ENCODE measurements around the gene APOBEC3B. TPM values are rescaled to one million over a fixed set of nuclear protein-coding genes. Genes with fewer than 3 reads are reported as not detected.

Gene APOBEC3B
- total RNA-seq, 1 donor from 2014 or later = 2.4 TPM

GRCh38 chr22:38947321-38948140 lies 34.6 kb upstream of the APOBEC3B start:
- no peaks in the 10 kb centered on the region for H3K9me3 Mint-ChIP-seq (ENCODE audit: low read depth)
- peaks cover 78% of the 10 kb centered on the region for H3K27me3 Mint-ChIP-seq (ENCODE audit: low read depth)
- H3K4me3 Mint-ChIP-seq (ENCODE audit: unreplicated experiment) = no peak overlapping the region
- H3K27ac Mint-ChIP-seq (ENCODE audit: unreplicated experiment) = peak overlapping the region; percentile 39
- no peak for DNase-seq (ENCODE audit: low spot score)
- H3K4me1 Mint-ChIP-seq (ENCODE audit: low read depth) = no peaks in the 10 kb centered on the region
- H3K36me3 Mint-ChIP-seq (ENCODE audit: low read depth) = peaks cover 1% of the 10 kb centered on the region
- TF ChIP-seq CTCF (IDR thresholded peaks at IDR 0.05) = no peak

- TF ChIP-seq CTCF (IDR thresholded peaks at IDR 0.05) = no peak
- peaks cover 1% of the 10 kb centered on the region for H3K36me3 Mint-ChIP-seq (ENCODE audit: low read depth)
- peaks cover 74% of the 10 kb centered on the region for H3K27me3 Mint-ChIP-seq (ENCODE audit: low read depth)
- H3K4me3 Mint-ChIP-seq (ENCODE audit: unreplicated experiment) = no peak overlapping the region
- H3K4me1 Mint-ChIP-seq (ENCODE audit: low read depth) = no peaks in the 10 kb centered on the region
- no peak for DNase-seq (ENCODE audit: low spot score)
- no peak overlapping the region for H3K27ac Mint-ChIP-seq (ENCODE audit: unreplicated experiment)
- H3K9me3 Mint-ChIP-seq (ENCODE audit: low read depth) = no peaks in the 10 kb centered on the region
Measured at GRCh38 chr22:38948181-38948940, 33.8 kb upstream of the APOBEC3B start.

- peaks cover 1% of the 10 kb centered on the region for H3K36me3 Mint-ChIP-seq (ENCODE audit: low read depth)
- H3K4me3 Mint-ChIP-seq (ENCODE audit: unreplicated experiment) = no peak overlapping the region
- H3K9me3 Mint-ChIP-seq (ENCODE audit: low read depth) = no peaks in the 10 kb centered on the region
- no peaks in the 10 kb centered on the region for H3K4me1 Mint-ChIP-seq (ENCODE audit: low read depth)
- no peak overlapping the region for H3K27ac Mint-ChIP-seq (ENCODE audit: unreplicated experiment)
- DNase-seq (ENCODE audit: low spot score) = no peak
- H3K27me3 Mint-ChIP-seq (ENCODE audit: low read depth) = peaks cover 61% of the 10 kb centered on the region
- no peak for TF ChIP-seq CTCF (IDR thresholded peaks at IDR 0.05)
Measured at GRCh38 chr22:38949889-38950405, 32.2 kb upstream of the APOBEC3B start.

- no peak overlapping the region for H3K27ac Mint-ChIP-seq (ENCODE audit: unreplicated experiment)
- no peak for TF ChIP-seq CTCF (IDR thresholded peaks at IDR 0.05)
- H3K9me3 Mint-ChIP-seq (ENCODE audit: low read depth) = no peaks in the 10 kb centered on the region
- peaks cover 59% of the 10 kb centered on the region for H3K27me3 Mint-ChIP-seq (ENCODE audit: low read depth)
- peaks cover 1% of the 10 kb centered on the region for H3K36me3 Mint-ChIP-seq (ENCODE audit: low read depth)
- H3K4me1 Mint-ChIP-seq (ENCODE audit: low read depth) = no peaks in the 10 kb centered on the region
- no peak overlapping the region for H3K4me3 Mint-ChIP-seq (ENCODE audit: unreplicated experiment)
- DNase-seq (ENCODE audit: low spot score) = no peak
Measured at GRCh38 chr22:38950527-38951295, 31.4 kb upstream of the APOBEC3B start.

- H3K4me3 Mint-ChIP-seq (ENCODE audit: unreplicated experiment) = no peak overlapping the region
- H3K27me3 Mint-ChIP-seq (ENCODE audit: low read depth) = peaks cover 54% of the 10 kb centered on the region
Measured at GRCh38 chr22:38951734-38952133, 30.4 kb upstream of the APOBEC3B start.

More at GRCh38 chr22:38951734-38952133, 30.4 kb upstream of the APOBEC3B start:
- no peak overlapping the region for H3K27ac Mint-ChIP-seq (ENCODE audit: unreplicated experiment)
- no peaks in the 10 kb centered on the region for H3K9me3 Mint-ChIP-seq (ENCODE audit: low read depth)
- DNase-seq (ENCODE audit: low spot score) = no peak
- H3K4me1 Mint-ChIP-seq (ENCODE audit: low read depth) = no peaks in the 10 kb centered on the region
- no peak for TF ChIP-seq CTCF (IDR thresholded peaks at IDR 0.05)
- peaks cover 1% of the 10 kb centered on the region for H3K36me3 Mint-ChIP-seq (ENCODE audit: low read depth)

Measured in chondrocyte (in vitro differentiated cells).